Stimulated activated naive CD8-positive, alpha-beta T cell treated with anti-CD3 and anti-CD28 coated beads, Interleukin-15, amount 100 ng/mL, for 72 hours (primary cell): ENCODE measurements around the gene COL1A2.
A peak's percentile ranks its signal among the peaks of the same experiment; 100 is the strongest.

Experiments
- ATAC-seq: fragments of 150-1000 bp; cut with Tn5 transposase; 2 replicates; pipeline ENCODE4 v1.10.0; 2021; ENCODE audit warnings: mild to moderate bottlenecking, moderate library complexity
- DNase-seq, 2 donors: peaks; one replicate each; pipeline ENCODE4 v3.0.0; 2021 to 2022
- H3K27ac Mint-ChIP-seq, 2 donors: one replicate each; pipeline ENCODE4 v1.8.0; 2022; ENCODE audit warnings: mild to moderate bottlenecking in 2 of 2, mixed read lengths in 2 of 2, moderate library complexity in 2 of 2
- H3K27me3 Mint-ChIP-seq: one replicate; pipeline ENCODE4 v1.8.0; 2022; ENCODE audit warnings: mixed read lengths
- H3K4me1 Mint-ChIP-seq: one replicate; pipeline ENCODE4 v1.8.0; 2022; ENCODE audit warnings: mild to moderate bottlenecking, mixed read lengths
- H3K4me3 Mint-ChIP-seq, 2 donors: one replicate each; pipeline ENCODE4 v1.8.0; 2022; ENCODE audit warnings: mild to moderate bottlenecking in 2 of 2, mixed read lengths in 2 of 2, moderate library complexity in 1 of 2
- H3K9me3 Mint-ChIP-seq, 2 donors: one replicate each; pipeline ENCODE4 v1.8.0; 2022; ENCODE audit warnings: mixed read lengths in 2 of 2

Gene COL1A2

GRCh38 chr7:94394437-94395140 is at the start of gene COL1A2:
COL1A2 (plus strand) TSS chr7:94394895; CDS start chr7:94395032, 137 bp downstream.
- H3K27me3 Mint-ChIP-seq = peaks cover 43% of the 10 kb centered on the region
- no peaks in the 10 kb centered on the region for H3K9me3 Mint-ChIP-seq
- peak within 1 kb of the TSS in 1 of 2 donors; percentile 58 for H3K4me3 Mint-ChIP-seq
- peaks cover 7% of the 10 kb centered on the region for H3K4me1 Mint-ChIP-seq
- ATAC-seq (peak; percentile 49), DNase-seq (peak in 1 of 2 donors; percentile 1)
- H3K27ac Mint-ChIP-seq = no peak within 1 kb of the TSS

GRCh38 chr7:94345907-94346306 is 48.8 kb upstream of the COL1A2 start:
- DNase-seq (no peak), ATAC-seq (no peak)
- Mint-ChIP-seq H3K4me3 (no peak overlapping the region), H3K27me3 (no peaks in the 10 kb centered on the region), H3K4me1 (no peaks in the 10 kb centered on the region), H3K27ac (peak overlapping the region in 1 of 2 donors; percentile 46), H3K9me3 (no peaks in the 10 kb centered on the region)

- H3K4me3 Mint-ChIP-seq = no peak overlapping the region
- H3K27ac Mint-ChIP-seq = no peak overlapping the region
- H3K9me3 Mint-ChIP-seq = no peaks in the 10 kb centered on the region
- no peaks in the 10 kb centered on the region for H3K27me3 Mint-ChIP-seq
- ATAC-seq = no peak
- DNase-seq = no peak
- no peaks in the 10 kb centered on the region for H3K4me1 Mint-ChIP-seq
Measured at GRCh38 chr7:94348142-94348541, 46.6 kb upstream of the COL1A2 start.

GRCh38 chr7:94350734-94351133 is 44.0 kb upstream of the COL1A2 start:
- no peak for DNase-seq
- no peak overlapping the region for H3K4me3 Mint-ChIP-seq
- no peak for ATAC-seq
- no peak overlapping the region for H3K27ac Mint-ChIP-seq
- no peaks in the 10 kb centered on the region for H3K4me1 Mint-ChIP-seq
- H3K27me3 Mint-ChIP-seq = no peaks in the 10 kb centered on the region
- H3K9me3 Mint-ChIP-seq = no peaks in the 10 kb centered on the region

- DNase-seq = no peak
- no peak overlapping the region for H3K27ac Mint-ChIP-seq
- H3K4me3 Mint-ChIP-seq = no peak overlapping the region
- no peaks in the 10 kb centered on the region for H3K9me3 Mint-ChIP-seq
- ATAC-seq = no peak
- no peaks in the 10 kb centered on the region for H3K27me3 Mint-ChIP-seq
- H3K4me1 Mint-ChIP-seq = no peaks in the 10 kb centered on the region
Measured at GRCh38 chr7:94351703-94352102, 43.0 kb upstream of the COL1A2 start.

- Mint-ChIP-seq H3K9me3 (no peaks in the 10 kb centered on the region), H3K27ac (no peak overlapping the region), H3K4me1 (no peaks in the 10 kb centered on the region), H3K27me3 (no peaks in the 10 kb centered on the region), H3K4me3 (no peak overlapping the region)
- no peak for ATAC-seq
- no peak for DNase-seq
Measured at GRCh38 chr7:94352887-94353286, 41.8 kb upstream of the COL1A2 start.

GRCh38 chr7:94354953-94355352 is 39.7 kb upstream of the COL1A2 start:
- DNase-seq = no peak
- no peaks in the 10 kb centered on the region for H3K4me1 Mint-ChIP-seq
- no peaks in the 10 kb centered on the region for H3K9me3 Mint-ChIP-seq
- H3K27me3 Mint-ChIP-seq = no peaks in the 10 kb centered on the region
- ATAC-seq = no peak
- H3K27ac Mint-ChIP-seq = no peak overlapping the region
- H3K4me3 Mint-ChIP-seq = no peak overlapping the region

GRCh38 chr7:94355454-94355853 is 39.2 kb upstream of the COL1A2 start:
- Mint-ChIP-seq H3K4me3 (no peak overlapping the region), H3K9me3 (no peaks in the 10 kb centered on the region), H3K27ac (no peak overlapping the region), H3K4me1 (no peaks in the 10 kb centered on the region), H3K27me3 (no peaks in the 10 kb centered on the region)
- DNase-seq (no peak), ATAC-seq (no peak)

- no peak for ATAC-seq
Measured at GRCh38 chr7:94357076-94357475, 37.6 kb upstream of the COL1A2 start.

GRCh38 chr7:94360926-94361325 is 33.8 kb upstream of the COL1A2 start:
- ATAC-seq (no peak), DNase-seq (no peak)
- Mint-ChIP-seq H3K4me3 (no peak overlapping the region), H3K9me3 (peaks cover 0 to 7% of the 10 kb centered on the region in 2 donors), H3K27ac (no peak overlapping the region), H3K27me3 (peaks cover 10% of the 10 kb centered on the region), H3K4me1 (no peaks in the 10 kb centered on the region)

More at GRCh38 chr7:94357076-94357475, 37.6 kb upstream of the COL1A2 start:
- H3K9me3 Mint-ChIP-seq = peaks cover 0 to 1% of the 10 kb centered on the region in 2 donors
- H3K27ac Mint-ChIP-seq = no peak overlapping the region
- H3K4me1 Mint-ChIP-seq = no peaks in the 10 kb centered on the region
- no peak for DNase-seq
- H3K4me3 Mint-ChIP-seq = no peak overlapping the region
- peaks cover 1% of the 10 kb centered on the region for H3K27me3 Mint-ChIP-seq

GRCh38 chr7:94362276-94362675 is 32.4 kb upstream of the COL1A2 start:
- Mint-ChIP-seq H3K4me3 (no peak overlapping the region), H3K27me3 (peaks cover 10% of the 10 kb centered on the region), H3K9me3 (peaks cover 0 to 7% of the 10 kb centered on the region in 2 donors), H3K4me1 (no peaks in the 10 kb centered on the region), H3K27ac (no peak overlapping the region)
- DNase-seq (no peak), ATAC-seq (no peak)

- peaks cover 0 to 7% of the 10 kb centered on the region in 2 donors for H3K9me3 Mint-ChIP-seq
- ATAC-seq = no peak
- no peak for DNase-seq
- peaks cover 10% of the 10 kb centered on the region for H3K27me3 Mint-ChIP-seq
- H3K4me3 Mint-ChIP-seq = no peak overlapping the region
- H3K4me1 Mint-ChIP-seq = no peaks in the 10 kb centered on the region
- peak overlapping the region in 1 of 2 donors; percentile 4 for H3K27ac Mint-ChIP-seq
Measured at GRCh38 chr7:94364816-94365215, 29.9 kb upstream of the COL1A2 start.

GRCh38 chr7:94366163-94366562 is 28.5 kb upstream of the COL1A2 start:
- Mint-ChIP-seq H3K9me3 (peaks cover 0 to 7% of the 10 kb centered on the region in 2 donors), H3K27ac (no peak overlapping the region), H3K4me1 (no peaks in the 10 kb centered on the region), H3K27me3 (peaks cover 10% of the 10 kb centered on the region), H3K4me3 (no peak overlapping the region)
- ATAC-seq (no peak), DNase-seq (no peak)

GRCh38 chr7:94366832-94367231 is 27.9 kb upstream of the COL1A2 start:
- no peak overlapping the region for H3K4me3 Mint-ChIP-seq
- H3K27me3 Mint-ChIP-seq = peaks cover 10% of the 10 kb centered on the region
- no peak for DNase-seq
- H3K9me3 Mint-ChIP-seq = peaks cover 0 to 7% of the 10 kb centered on the region in 2 donors
- no peaks in the 10 kb centered on the region for H3K4me1 Mint-ChIP-seq
- H3K27ac Mint-ChIP-seq = peak overlapping the region in 1 of 2 donors; percentile 4
- ATAC-seq = no peak

- H3K9me3 Mint-ChIP-seq = no peaks in the 10 kb centered on the region
- H3K4me3 Mint-ChIP-seq = no peak overlapping the region
- no peak for ATAC-seq
- H3K4me1 Mint-ChIP-seq = no peaks in the 10 kb centered on the region
- H3K27ac Mint-ChIP-seq = no peak overlapping the region
- DNase-seq = no peak
- no peaks in the 10 kb centered on the region for H3K27me3 Mint-ChIP-seq
Measured at GRCh38 chr7:94367949-94368348, 26.7 kb upstream of the COL1A2 start.

- DNase-seq (no peak), ATAC-seq (no peak)
- no peaks in the 10 kb centered on the region for H3K27me3 Mint-ChIP-seq
Measured at GRCh38 chr7:94368371-94368791, 26.3 kb upstream of the COL1A2 start.

GRCh38 chr7:94374231-94374630 is 20.5 kb upstream of the COL1A2 start:
- H3K27me3 Mint-ChIP-seq = no peaks in the 10 kb centered on the region
- no peaks in the 10 kb centered on the region for H3K9me3 Mint-ChIP-seq
- no peak overlapping the region for H3K4me3 Mint-ChIP-seq
- ATAC-seq (no peak), DNase-seq (no peak)
- no peaks in the 10 kb centered on the region for H3K4me1 Mint-ChIP-seq
- H3K27ac Mint-ChIP-seq = no peak overlapping the region

More at GRCh38 chr7:94368371-94368791, 26.3 kb upstream of the COL1A2 start:
- H3K9me3 Mint-ChIP-seq = no peaks in the 10 kb centered on the region
- no peak overlapping the region for H3K27ac Mint-ChIP-seq
- no peaks in the 10 kb centered on the region for H3K4me1 Mint-ChIP-seq
- H3K4me3 Mint-ChIP-seq = no peak overlapping the region
